A549 (cell line): ENCODE results near the gene ZNF638. TPM values are rescaled to one million over a fixed set of nuclear protein-coding genes. Genes with fewer than 3 reads are reported as not detected.
A peak's percentile ranks its signal among the peaks of the same experiment; 100 is the strongest.

Experiments
- ATAC-seq, 2 experiments: fragments of 200-7000 bp in 1 of 2; fragments of >200 bp in 1 of 2; cut with Nextera tagmentation in 1 of 2; cut with Tn5 transposase in 1 of 2; 3 replicates each; pipeline versions ENCODE4 v1.8.0 to v1.9.1; 2018 to 2020; ENCODE audit warnings: mild to moderate bottlenecking in 1 of 2, moderate library complexity in 1 of 2
- CTCF ChIA-PET: fragments of 300-600 bp; sonication (Branson Sonifier 250); formaldehyde crosslinking; extraction: SDS; loops from one replicate; lab custom pipeline; 2021; ENCODE audit warnings: antibody characterized with exemption, inconsistent platforms; lab: Yijun Ruan, JAX
- POLR2A ChIA-PET: fragments of 350-600 bp; formaldehyde crosslinking; extraction: SDS; loops from one replicate; lab custom pipeline; 2021; ENCODE audit warnings: antibody characterized with exemption, inconsistent platforms; lab: Yijun Ruan, JAX
- DNase-seq, 2 experiments: peaks; one replicate each; pipeline versions ENCODE4 v3.0.0 to v3.0.0-alpha.2; 2011 to 2016; ENCODE audit warnings: low read depth in 1 of 2, low spot score in 1 of 2
- FAIRE-seq: peaks from 2 replicates; lab custom pipeline; 2011; peaks lifted over from hg19 to GRCh38; lab: Jason Lieb, UNC
- H3K27ac ChIP-seq, 2 experiments: fragments of >200 bp; sonication (Bioruptor Twin); formaldehyde crosslinking; 3 replicates each; pipeline ENCODE4 v1.5.1; 2016 to 2017
- H3K4me1 ChIP-seq: fragments of >200 bp; sonication (Bioruptor Twin); formaldehyde crosslinking; 3 replicates; pipeline ENCODE4 v1.6.1; 2016
- H3K4me2 ChIP-seq: fragments of >200 bp; sonication (Bioruptor Twin); formaldehyde crosslinking; 3 replicates; pipeline ENCODE4 v1.6.1; 2016
- H3K4me3 ChIP-seq: fragments of >200 bp; sonication (Bioruptor Twin); formaldehyde crosslinking; 3 replicates; pipeline ENCODE4 v1.5.1; 2016
- H3K9me3 ChIP-seq: fragments of >200 bp; sonication (Bioruptor Twin); formaldehyde crosslinking; 3 replicates; pipeline ENCODE4 v1.6.1; 2016
- CBX2 ChIP-seq: fragments of 200-600 bp; sonication (generic); IDR thresholded peaks from 2 replicates; pipeline ENCODE4 v1.6.1; 2016; ENCODE audit warnings: low read depth, mild to moderate bottlenecking, borderline replicate concordance
- CBX8 ChIP-seq: fragments of 200-600 bp; sonication (generic); IDR thresholded peaks from 2 replicates; pipeline ENCODE4 v1.6.1; 2016
- FOSB ChIP-seq: fragments of 250-450 bp; sonication (Bioruptor Pico); IDR thresholded peaks from 2 replicates; pipeline ENCODE4 v1.5.0; 2020; ENCODE audit warnings: mild to moderate bottlenecking, moderate library complexity
- FOXS1 ChIP-seq: fragments of 250-450 bp; sonication (Bioruptor Pico); IDR thresholded peaks from 2 replicates; pipeline ENCODE4 v1.5.0; 2020; ENCODE audit warnings: mild to moderate bottlenecking, moderate library complexity
- GATA3 ChIP-seq: IDR thresholded peaks from 2 replicates; pipeline ENCODE4 v1.6.1; 2012; ENCODE audit warnings: borderline replicate concordance
- HEYL ChIP-seq: fragments of 250-450 bp; sonication (Bioruptor Pico); IDR thresholded peaks from 2 replicates; pipeline ENCODE4 v1.8.0; 2021; ENCODE audit warnings: mild to moderate bottlenecking, moderate library complexity
- HOXB13 ChIP-seq: fragments of 250-450 bp; sonication (Bioruptor Pico); IDR thresholded peaks from 2 replicates; pipeline ENCODE4 v1.5.0; 2020; ENCODE audit warnings: low read depth, mild to moderate bottlenecking, moderate library complexity
- JUN ChIP-seq, 2 experiments: fragments of >200 bp; sonication (Bioruptor Twin); formaldehyde crosslinking; IDR thresholded peaks; 2 replicates in 1 of 2; 3 replicates in 1 of 2; pipeline ENCODE4 v1.6.1; 2016 to 2017
- JUNB ChIP-seq: fragments of >200 bp; sonication (Bioruptor Twin); formaldehyde crosslinking; IDR thresholded peaks from 2 replicates; pipeline ENCODE4 v1.6.1; 2016
- POLR2A ChIP-seq: IDR thresholded peaks from 2 replicates; pipeline ENCODE4 v1.6.1; 2012; ENCODE audit warnings: mild to moderate bottlenecking, low read length
- RCOR1 ChIP-seq: fragments of 150-350 bp; IDR thresholded peaks from 2 replicates; pipeline ENCODE4 v1.6.1; 2014; ENCODE audit warnings: antibody characterized with exemption, low read length, low read depth
- RFX5 ChIP-seq: fragments of 450-650 bp; IDR thresholded peaks from 2 replicates; pipeline ENCODE4 v1.7.1; 2014; ENCODE audit warnings: antibody characterized with exemption, mild to moderate bottlenecking, moderate library complexity
- SMC3 ChIP-seq: fragments of >200 bp; sonication (Bioruptor Twin); formaldehyde crosslinking; IDR thresholded peaks from 3 replicates; pipeline ENCODE4 v1.6.1; 2018; ENCODE audit warnings: inconsistent platforms
- ZC3H11A ChIP-seq: fragments of 450-650 bp; IDR thresholded peaks from 2 replicates; pipeline ENCODE4 v1.6.1; 2014; ENCODE audit warnings: antibody characterized with exemption, mild to moderate bottlenecking
- ZFP36 ChIP-seq: fragments of 450-650 bp; IDR thresholded peaks from 2 replicates; pipeline ENCODE4 v1.6.1; 2014; ENCODE audit warnings: borderline replicate concordance; ENCODE audit not compliant: partially characterized antibody
- ZNF302 ChIP-seq: fragments of 250-450 bp; sonication (Bioruptor Pico); IDR thresholded peaks from 2 replicates; pipeline ENCODE4 v1.9.0; 2021; ENCODE audit warnings: inconsistent platforms, mild to moderate bottlenecking, moderate library complexity
- ZSCAN20 ChIP-seq: fragments of 250-450 bp; sonication (Bioruptor Pico); IDR thresholded peaks from 2 replicates; pipeline ENCODE4 v1.8.0; 2022; ENCODE audit warnings: mild to moderate bottlenecking, moderate library complexity
- WGBS: methylation state at CpG from one replicate; pipeline ENCODE4 v1.1.6; 2017; ENCODE audit errors: missing lambda C conversion rate; 5-methylcytosine and 5-hydroxymethylcytosine counted together
- polyA plus RNA-seq, 4 experiments: library from polyadenylated mRNA; depleted of rRNA in 3 of 4; stranded (reverse); fragments of >200 nt; fragmentation: RNase III in 1 of 4; extraction: RNeasy Plus Mini Kit Qiagen cat#74134 plus additional on column Dnase treatment in 1 of 4; gene quantifications; 2 replicates in 3 of 4; 3 replicates in 1 of 4; pipeline ENCODE4 v1.2.3, GENCODE V29; 2011 to 2017
- TF ChIP-seq, protein P1 (sequence below): IDR thresholded peaks from 2 replicates; pipeline ENCODE4 v1.6.1; 2012
- TF ChIP-seq, protein P2 (sequence below): fragments of 200-600 bp; sonication (generic); IDR thresholded peaks from 2 replicates; pipeline ENCODE4 v1.6.1; 2016; ENCODE audit warnings: antibody characterized with exemption, mild to moderate bottlenecking, moderate library complexity
- TF ChIP-seq, protein P3 (sequence below): fragments of 450-650 bp; IDR thresholded peaks from 2 replicates; pipeline ENCODE4 v1.6.1; 2014; ENCODE audit warnings: antibody characterized with exemption

ZNF638 gene
- polyA plus RNA-seq, 2 of the 4 experiments (the other 2 are of a cell fraction) = 74.2 to 160 TPM

DNA sequence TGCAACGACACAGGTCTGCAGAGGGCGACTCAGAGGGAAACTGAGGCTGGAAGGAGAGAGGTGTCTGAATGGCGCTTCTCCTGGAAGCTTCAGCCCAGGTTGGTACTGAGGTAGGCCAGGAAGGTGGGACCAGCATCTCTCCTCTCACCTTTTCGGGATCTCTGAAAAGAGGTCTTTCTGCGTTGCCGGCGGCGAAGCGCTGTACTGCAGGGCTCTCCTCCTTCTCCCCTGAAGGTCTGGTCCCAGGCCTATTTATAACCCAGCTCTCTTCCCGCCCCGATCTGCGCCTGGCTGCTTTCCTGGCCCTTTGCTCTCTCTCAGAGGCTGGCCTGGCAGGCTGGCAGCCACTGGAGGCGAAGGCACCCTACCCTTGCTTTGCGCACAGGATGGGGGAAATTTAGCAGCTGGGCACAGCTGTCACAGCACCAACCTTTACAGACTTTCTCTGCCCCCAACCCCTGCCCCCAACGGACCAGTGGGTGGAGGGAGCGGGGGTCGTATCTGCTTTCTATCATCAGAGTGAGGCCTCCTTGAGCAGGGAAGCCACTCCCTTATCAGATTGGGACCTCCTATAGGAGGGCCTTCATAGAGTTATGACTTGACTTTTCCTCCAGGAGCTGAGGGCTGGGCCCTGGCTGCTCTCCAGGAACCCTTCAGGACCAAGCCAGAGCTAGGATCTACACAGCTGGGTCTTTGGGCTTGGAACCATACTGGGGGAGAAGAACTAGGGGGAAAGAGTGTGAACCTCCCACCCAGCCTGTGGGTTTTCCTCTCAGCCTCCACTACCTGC, 122.8 kb downstream of the ZNF638 start:
- no peak for DNase-seq
- TF ChIP-seq, protein P1, sequence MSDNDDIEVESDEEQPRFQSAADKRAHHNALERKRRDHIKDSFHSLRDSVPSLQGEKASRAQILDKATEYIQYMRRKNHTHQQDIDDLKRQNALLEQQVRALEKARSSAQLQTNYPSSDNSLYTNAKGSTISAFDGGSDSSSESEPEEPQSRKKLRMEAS = no peak
- H3K4me3 ChIP-seq = no peak overlapping the region
- no peak overlapping the region for H3K4me2 ChIP-seq
- ATAC-seq = peak in 1 of 2 experiments; percentile 17; a peak in 1 of 6 replicates
- no peak overlapping the region for H3K27ac ChIP-seq
- 88% methylated on average over 17 of the region's 17 CpGs for WGBS
- FAIRE-seq = no peak
- ChIA-PET POLR2A (no interaction called here), CTCF (interaction anchor here (1.0 to 14.8 kb wide), 5 partner anchors 8 to 123 kb away, joined by 4 to 311 read pairs (median 6); partner anchors contain the start of gene ZNF638)
- H3K4me1 ChIP-seq = peaks cover 29% of the 10 kb centered on the region
- no peaks in the 10 kb centered on the region for H3K9me3 ChIP-seq

DNA sequence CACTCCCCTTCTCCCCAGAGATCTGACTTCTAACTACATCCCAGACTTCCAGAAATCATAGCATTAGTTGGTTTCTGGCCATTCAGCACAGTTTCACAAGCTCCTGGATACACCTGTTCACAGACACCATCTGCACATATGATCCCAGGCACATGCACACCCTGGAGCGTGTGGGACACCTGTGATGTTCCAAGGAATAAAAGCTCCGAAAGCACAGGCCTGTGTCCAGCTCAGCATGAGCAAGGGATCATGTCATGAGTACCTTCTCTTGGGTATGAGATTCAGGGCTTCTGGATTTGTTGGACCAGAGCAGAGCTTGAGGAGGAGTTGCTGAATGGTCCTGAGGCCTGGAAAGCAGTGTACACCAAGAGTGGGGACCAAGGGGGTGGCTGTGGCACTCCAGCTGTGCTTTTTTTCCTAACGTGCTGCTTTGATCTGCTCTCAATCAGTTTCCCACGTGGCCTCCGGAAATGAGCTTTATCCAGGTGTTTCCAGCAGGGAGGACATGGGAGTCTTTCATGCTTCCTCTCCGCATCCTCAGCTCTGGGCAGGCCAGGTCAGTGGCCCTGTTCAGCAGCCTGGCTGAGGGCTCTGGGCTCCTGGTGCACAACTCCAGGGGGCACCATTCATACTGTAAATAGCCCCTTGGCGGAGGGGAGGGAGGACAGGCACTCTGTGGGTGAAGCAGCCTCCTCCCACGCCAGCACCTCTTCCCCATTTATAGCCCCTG, 123.6 kb downstream of the ZNF638 start:
- no peak for FAIRE-seq
- POLR2A ChIA-PET = no interaction called here
- H3K4me2 ChIP-seq = no peak overlapping the region

DNA sequence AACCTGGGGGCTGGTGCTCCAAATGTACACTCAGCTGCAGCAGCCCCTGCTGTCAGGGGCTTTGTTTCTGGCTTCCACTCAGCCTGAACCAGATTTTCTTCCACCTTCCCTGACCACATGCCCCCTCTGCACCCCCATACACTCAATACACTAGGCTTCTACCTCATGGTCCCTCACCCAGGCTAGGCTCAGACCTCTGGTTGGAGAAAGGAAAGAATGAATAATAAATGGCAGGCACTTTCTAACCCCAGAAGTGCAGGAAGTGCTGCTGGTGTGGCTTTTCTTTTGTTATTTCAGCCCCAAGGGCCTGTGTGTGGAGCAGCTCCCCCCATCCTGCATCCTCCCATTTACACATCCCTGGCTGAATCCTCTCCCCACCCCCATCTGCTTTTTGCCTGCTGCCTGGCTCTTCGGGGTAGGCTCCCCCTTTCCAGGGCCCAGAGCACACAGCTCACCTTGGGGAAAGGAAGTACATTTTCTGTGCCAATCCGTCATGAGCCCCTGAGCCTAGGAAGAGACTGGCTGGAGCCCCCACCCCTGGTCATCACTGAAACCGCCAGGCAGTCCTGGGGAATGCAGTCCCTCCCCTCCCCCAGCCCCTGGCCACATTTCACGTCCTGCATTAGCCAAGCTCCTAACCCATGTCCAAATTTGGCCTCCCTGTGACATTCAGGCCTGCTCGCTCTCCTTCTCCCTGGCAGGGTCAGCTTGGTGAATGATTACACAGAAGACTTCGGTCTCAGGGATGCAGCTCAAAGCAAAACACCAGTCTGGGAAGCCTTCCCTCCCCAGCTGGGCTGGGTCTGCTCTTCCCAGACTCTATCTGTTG, 124.4 kb downstream of the ZNF638 start:
- Histone ChIP-seq H3K27ac (peak overlapping the region in 1 of 2 experiments; percentile 51; a peak in 3 of 6 replicates), H3K4me2 (peak overlapping the region; percentile 11; the same call in 1 of the 3 replicates), H3K9me3 (no peaks in the 10 kb centered on the region), H3K4me1 (peaks cover 29% of the 10 kb centered on the region), H3K4me3 (no peak overlapping the region)
- no peak for DNase-seq
- peak in 1 of 2 experiments; percentile 10; a peak in 2 of 6 replicates for ATAC-seq
- no peak for TF ChIP-seq ZC3H11A
- no peak for TF ChIP-seq FOXS1 (CRISPR knock-in tag)
- TF ChIP-seq JUN (IDR thresholded peaks at IDR 0.05) = no peak
- POLR2A ChIA-PET = no interaction called here
- WGBS = 42% methylated on average over 5 of the region's 6 CpGs
- CTCF ChIA-PET = interaction anchor here (1.6 to 14.8 kb wide), 6 partner anchors 7 to 74 kb away, joined by 4 to 311 read pairs (median 16); no protein-coding TSS in a partner anchor
- no peak for FAIRE-seq

More for the DNA sequence above, 123.6 kb downstream of the ZNF638 start:
- H3K9me3 ChIP-seq = no peaks in the 10 kb centered on the region
- H3K4me1 ChIP-seq = peaks cover 29% of the 10 kb centered on the region
- CTCF ChIA-PET = interaction anchor here (0.6 to 14.8 kb wide), 7 partner anchors 8 to 167 kb away, joined by 4 to 311 read pairs (median 5); partner anchors contain the start of gene ZNF638
- DNase-seq (no peak), ATAC-seq (no peak)
- TF ChIP-seq POLR2A = no peak
- TF ChIP-seq ZNF302 (CRISPR knock-in tag) = no peak
- TF ChIP-seq, protein P2, sequence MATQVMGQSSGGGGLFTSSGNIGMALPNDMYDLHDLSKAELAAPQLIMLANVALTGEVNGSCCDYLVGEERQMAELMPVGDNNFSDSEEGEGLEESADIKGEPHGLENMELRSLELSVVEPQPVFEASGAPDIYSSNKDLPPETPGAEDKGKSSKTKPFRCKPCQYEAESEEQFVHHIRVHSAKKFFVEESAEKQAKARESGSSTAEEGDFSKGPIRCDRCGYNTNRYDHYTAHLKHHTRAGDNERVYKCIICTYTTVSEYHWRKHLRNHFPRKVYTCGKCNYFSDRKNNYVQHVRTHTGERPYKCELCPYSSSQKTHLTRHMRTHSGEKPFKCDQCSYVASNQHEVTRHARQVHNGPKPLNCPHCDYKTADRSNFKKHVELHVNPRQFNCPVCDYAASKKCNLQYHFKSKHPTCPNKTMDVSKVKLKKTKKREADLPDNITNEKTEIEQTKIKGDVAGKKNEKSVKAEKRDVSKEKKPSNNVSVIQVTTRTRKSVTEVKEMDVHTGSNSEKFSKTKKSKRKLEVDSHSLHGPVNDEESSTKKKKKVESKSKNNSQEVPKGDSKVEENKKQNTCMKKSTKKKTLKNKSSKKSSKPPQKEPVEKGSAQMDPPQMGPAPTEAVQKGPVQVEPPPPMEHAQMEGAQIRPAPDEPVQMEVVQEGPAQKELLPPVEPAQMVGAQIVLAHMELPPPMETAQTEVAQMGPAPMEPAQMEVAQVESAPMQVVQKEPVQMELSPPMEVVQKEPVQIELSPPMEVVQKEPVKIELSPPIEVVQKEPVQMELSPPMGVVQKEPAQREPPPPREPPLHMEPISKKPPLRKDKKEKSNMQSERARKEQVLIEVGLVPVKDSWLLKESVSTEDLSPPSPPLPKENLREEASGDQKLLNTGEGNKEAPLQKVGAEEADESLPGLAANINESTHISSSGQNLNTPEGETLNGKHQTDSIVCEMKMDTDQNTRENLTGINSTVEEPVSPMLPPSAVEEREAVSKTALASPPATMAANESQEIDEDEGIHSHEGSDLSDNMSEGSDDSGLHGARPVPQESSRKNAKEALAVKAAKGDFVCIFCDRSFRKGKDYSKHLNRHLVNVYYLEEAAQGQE = no peak
- TF ChIP-seq ZC3H11A = no peak
- TF ChIP-seq CBX2 = no peak
- no peak for TF ChIP-seq HOXB13
- no peak for TF ChIP-seq FOXS1 (CRISPR knock-in tag)
- no peak for TF ChIP-seq SMC3
- TF ChIP-seq HEYL (CRISPR knock-in tag) = no peak
- TF ChIP-seq RCOR1 = no peak
- TF ChIP-seq ZFP36 = no peak
- no peak for TF ChIP-seq CBX8
- no peak for TF ChIP-seq ZSCAN20
- no peak for TF ChIP-seq FOSB (CRISPR knock-in tag)
- no peak for TF ChIP-seq JUNB
- TF ChIP-seq, protein P3, sequence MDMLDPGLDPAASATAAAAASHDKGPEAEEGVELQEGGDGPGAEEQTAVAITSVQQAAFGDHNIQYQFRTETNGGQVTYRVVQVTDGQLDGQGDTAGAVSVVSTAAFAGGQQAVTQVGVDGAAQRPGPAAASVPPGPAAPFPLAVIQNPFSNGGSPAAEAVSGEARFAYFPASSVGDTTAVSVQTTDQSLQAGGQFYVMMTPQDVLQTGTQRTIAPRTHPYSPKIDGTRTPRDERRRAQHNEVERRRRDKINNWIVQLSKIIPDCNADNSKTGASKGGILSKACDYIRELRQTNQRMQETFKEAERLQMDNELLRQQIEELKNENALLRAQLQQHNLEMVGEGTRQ = no peak
- TF ChIP-seq GATA3 = no peak
- TF ChIP-seq RFX5 = no peak
- 75% methylated on average over 8 of the region's 8 CpGs for WGBS
- H3K27ac ChIP-seq = peak overlapping the region in 1 of 2 experiments; percentile 51; a peak in 2 of 6 replicates
- H3K4me3 ChIP-seq = no peak overlapping the region
